Prostate gland (tissue), 2 donors: ENCODE results near the gene ATP5ME. TPM values are rescaled to one million over a fixed set of nuclear protein-coding genes. Genes with fewer than 3 reads are reported as not detected.

ENCODE experiments used
- DNase-seq: peaks from one replicate; pipeline ENCODE4 v3.0.0-alpha.2; 2019; ENCODE audit warnings: low spot score
- H3K27ac ChIP-seq, 2 donors: fragments of 200-600 bp; sonication (generic); 2 replicates each; pipeline ENCODE4 v1.5.1; 2017 to 2019
- H3K27me3 ChIP-seq: fragments of 200-600 bp; sonication (generic); replicated peaks from 2 replicates; pipeline ENCODE4 v1.5.1; 2019; ENCODE audit not compliant: insufficient read depth
- H3K36me3 ChIP-seq, 2 donors: fragments of 200-600 bp; sonication (generic); 1 replicate in 1 of 2; 2 replicates in 1 of 2; pipeline versions ENCODE4 v1.5.1 to v1.8.1; 2017 to 2019
- H3K4me1 ChIP-seq: fragments of 200-600 bp; sonication (generic); replicated peaks from 2 replicates; pipeline ENCODE4 v1.5.1; 2019
- H3K4me3 ChIP-seq, 2 donors: fragments of 200-600 bp; sonication (generic); 2 replicates each; pipeline ENCODE4 v1.5.1; 2017 to 2019
- H3K9me3 ChIP-seq: fragments of 200-600 bp; sonication (generic); 2 replicates; pipeline ENCODE4 v1.5.1; 2017
- POLR2A ChIP-seq: fragments of 450-650 bp; IDR thresholded peaks from one replicate; pipeline ENCODE4 v1.6.1; 2016; ENCODE audit warnings: antibody characterized with exemption, mild to moderate bottlenecking
- POLR2AphosphoS5 ChIP-seq: sonication (generic); formaldehyde crosslinking; IDR thresholded peaks from one replicate; pipeline ENCODE4 v1.6.1; 2017; ENCODE audit warnings: antibody characterized with exemption
- WGBS: methylation state at CpG from one replicate; pipeline ENCODE4 v1.1.5; 2018; 5-methylcytosine and 5-hydroxymethylcytosine counted together
- intact Hi-C: fragments of 100-400 bp; cut with DNase I; formaldehyde crosslinking; loops from one replicate; pipeline ENCODE4 v1.14.2; 2022
- total RNA-seq, 2 donors: library from RNA; depleted of rRNA; stranded (reverse); fragments of >200 nt; gene quantifications; one replicate each; pipeline ENCODE4 v1.1.0, GENCODE V29; 2016
- TF ChIP-seq, protein P1 (sequence below), 4 experiments: fragments of 200-600 bp in 2 of 4; fragments of 450-650 bp in 2 of 4; sonication (generic) in 2 of 4; IDR thresholded peaks; 1 replicate in 3 of 4; 2 replicates in 1 of 4; pipeline ENCODE4 v1.5.1; 2016 to 2019; ENCODE audit warnings: antibody characterized with exemption in 4 of 4, mild to moderate bottlenecking in 2 of 4, moderate library complexity in 2 of 4

ATP5ME gene
- total RNA-seq, 2 donors from 2014 or later, result 148 to 313 TPM

GRCh38 chr4:633406-633805 lies 40.7 kb downstream of the ATP5ME start:
- H3K4me1 ChIP-seq, result no peaks in the 10 kb centered on the region
- no peak overlapping the region for H3K4me3 ChIP-seq
- H3K36me3 ChIP-seq, result no peaks in the 10 kb centered on the region
- TF ChIP-seq, protein P1, sequence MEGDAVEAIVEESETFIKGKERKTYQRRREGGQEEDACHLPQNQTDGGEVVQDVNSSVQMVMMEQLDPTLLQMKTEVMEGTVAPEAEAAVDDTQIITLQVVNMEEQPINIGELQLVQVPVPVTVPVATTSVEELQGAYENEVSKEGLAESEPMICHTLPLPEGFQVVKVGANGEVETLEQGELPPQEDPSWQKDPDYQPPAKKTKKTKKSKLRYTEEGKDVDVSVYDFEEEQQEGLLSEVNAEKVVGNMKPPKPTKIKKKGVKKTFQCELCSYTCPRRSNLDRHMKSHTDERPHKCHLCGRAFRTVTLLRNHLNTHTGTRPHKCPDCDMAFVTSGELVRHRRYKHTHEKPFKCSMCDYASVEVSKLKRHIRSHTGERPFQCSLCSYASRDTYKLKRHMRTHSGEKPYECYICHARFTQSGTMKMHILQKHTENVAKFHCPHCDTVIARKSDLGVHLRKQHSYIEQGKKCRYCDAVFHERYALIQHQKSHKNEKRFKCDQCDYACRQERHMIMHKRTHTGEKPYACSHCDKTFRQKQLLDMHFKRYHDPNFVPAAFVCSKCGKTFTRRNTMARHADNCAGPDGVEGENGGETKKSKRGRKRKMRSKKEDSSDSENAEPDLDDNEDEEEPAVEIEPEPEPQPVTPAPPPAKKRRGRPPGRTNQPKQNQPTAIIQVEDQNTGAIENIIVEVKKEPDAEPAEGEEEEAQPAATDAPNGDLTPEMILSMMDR (IDR thresholded peaks at IDR 0.05), result no peak
- TF ChIP-seq POLR2AphosphoS5 (no peak), POLR2A (no peak)
- no peaks in the 10 kb centered on the region for H3K9me3 ChIP-seq
- WGBS, result 58% methylated on average over 9 of the region's 9 CpGs
- no peaks in the 10 kb centered on the region for H3K27me3 ChIP-seq
- intact Hi-C loops, result no loop called here
- DNase-seq, result no peak
- no peak overlapping the region for H3K27ac ChIP-seq

DNA sequence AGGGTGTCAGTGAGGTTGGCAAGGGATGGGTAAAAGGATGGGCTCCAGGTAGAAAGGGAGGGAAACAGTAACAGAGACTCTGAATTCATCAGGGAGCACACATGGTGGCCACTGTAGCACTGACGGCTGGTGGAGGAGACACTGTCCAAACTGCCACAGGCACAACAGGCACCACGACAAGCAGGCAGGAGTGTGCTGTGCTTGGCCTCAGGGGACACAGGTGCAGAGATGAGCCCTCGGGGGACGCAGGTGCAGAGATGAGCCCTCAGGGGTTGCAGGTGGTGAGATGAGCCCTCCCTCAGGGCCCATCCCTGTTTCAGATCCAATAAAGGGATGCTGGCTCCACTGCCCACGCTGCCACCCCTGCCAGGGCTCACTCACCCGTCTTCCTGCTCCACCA lies 41.1 kb downstream of the ATP5ME start:
- intact Hi-C loops, result no loop called here
- no peaks in the 10 kb centered on the region for H3K4me1 ChIP-seq
- no peaks in the 10 kb centered on the region for H3K9me3 ChIP-seq
- no peaks in the 10 kb centered on the region for H3K27me3 ChIP-seq
- no peak overlapping the region for H3K27ac ChIP-seq
- DNase-seq, result no peak
- TF ChIP-seq, protein P1 (IDR thresholded peaks at IDR 0.05), result no peak
- TF ChIP-seq POLR2AphosphoS5, result no peak
- no peak for TF ChIP-seq POLR2A
- 79% methylated on average over 6 of the region's 6 CpGs for WGBS
- H3K4me3 ChIP-seq, result no peak overlapping the region
- no peaks in the 10 kb centered on the region for H3K36me3 ChIP-seq

GRCh38 chr4:632196-632790 lies 41.8 kb downstream of the ATP5ME start:
- Histone ChIP-seq H3K27ac (no peak overlapping the region), H3K4me1 (no peaks in the 10 kb centered on the region), H3K4me3 (no peak overlapping the region), H3K36me3 (no peaks in the 10 kb centered on the region), H3K27me3 (no peaks in the 10 kb centered on the region), H3K9me3 (no peaks in the 10 kb centered on the region)
- intact Hi-C loops, result no loop called here
- no peak for DNase-seq
- WGBS, result 92% methylated on average over 16 of the region's 16 CpGs
- TF ChIP-seq, protein P1 (IDR thresholded peaks at IDR 0.05), result no peak
- no peak for TF ChIP-seq POLR2AphosphoS5
- TF ChIP-seq POLR2A, result no peak

DNA sequence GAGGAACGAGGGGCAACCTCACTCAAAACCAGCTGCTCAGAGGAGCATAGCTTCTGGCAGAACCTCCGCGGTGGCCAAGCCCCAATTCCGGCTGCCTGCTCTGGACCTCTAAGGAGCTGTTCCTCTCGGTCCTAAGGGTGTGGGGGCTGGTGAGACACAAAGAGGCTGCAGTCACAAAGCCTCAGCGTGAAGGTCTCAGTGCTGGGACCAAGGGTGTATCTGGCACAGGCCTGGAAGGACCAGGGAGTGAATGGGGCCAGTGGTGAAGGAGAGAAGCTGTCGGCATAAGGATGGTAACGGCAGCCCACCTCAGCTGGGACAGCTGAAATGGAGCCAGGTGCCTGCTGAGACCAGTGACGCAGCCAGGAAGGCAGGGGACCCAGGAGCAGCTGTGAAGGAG lies 43.4 kb downstream of the ATP5ME start:
- WGBS, result 71% methylated on average over 9 of the region's 9 CpGs
- Histone ChIP-seq H3K9me3 (no peaks in the 10 kb centered on the region), H3K36me3 (no peaks in the 10 kb centered on the region), H3K27me3 (no peaks in the 10 kb centered on the region), H3K4me3 (no peak overlapping the region), H3K4me1 (no peaks in the 10 kb centered on the region), H3K27ac (no peak overlapping the region)
- intact Hi-C loops, result no loop called here
- no peak for TF ChIP-seq POLR2AphosphoS5
- TF ChIP-seq POLR2A, result no peak
- TF ChIP-seq, protein P1 (IDR thresholded peaks at IDR 0.05), result no peak
- no peak for DNase-seq

DNA sequence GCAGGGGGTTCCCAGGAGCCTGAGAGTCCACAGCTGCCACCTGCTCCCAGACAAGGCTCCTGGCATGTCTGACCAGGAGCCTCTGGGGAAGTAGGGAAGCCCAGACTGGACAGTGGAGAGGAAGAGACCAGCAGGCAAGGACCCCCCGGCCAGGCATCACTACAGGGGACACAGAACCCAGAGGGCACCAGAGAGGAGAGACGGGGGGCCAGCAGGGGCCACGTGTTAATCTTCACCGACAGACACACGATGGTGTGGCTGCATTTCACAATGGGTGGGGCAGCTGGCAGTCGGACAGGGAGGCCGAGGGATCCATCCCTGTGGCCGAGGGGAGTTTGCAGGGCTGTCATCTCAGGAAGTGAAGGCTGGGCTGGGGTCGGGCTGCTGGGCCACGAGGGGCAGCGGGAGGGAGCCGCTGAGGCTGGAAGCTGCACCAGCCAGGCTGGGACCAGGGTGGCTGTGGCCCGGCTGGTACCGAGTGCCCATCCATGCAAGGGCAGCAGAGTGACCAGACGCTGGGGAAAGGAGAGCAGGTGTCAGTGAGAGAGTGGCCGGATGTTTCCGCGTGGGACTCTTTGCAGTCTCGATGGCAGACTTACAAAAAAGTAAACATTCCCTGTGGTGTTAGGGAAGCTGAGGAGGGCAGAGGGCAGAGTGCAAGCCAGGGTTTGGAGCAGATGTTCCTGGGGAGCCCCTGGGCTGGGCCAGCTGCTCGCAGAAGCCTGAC lies 44.0 kb downstream of the ATP5ME start:
- H3K9me3 ChIP-seq, result no peaks in the 10 kb centered on the region
- H3K27ac ChIP-seq, result no peak overlapping the region
- TF ChIP-seq, protein P1 (IDR thresholded peaks at IDR 0.05), result no peak
- TF ChIP-seq POLR2AphosphoS5 (no peak), POLR2A (no peak)
- no peak overlapping the region for H3K4me3 ChIP-seq
- no peak for DNase-seq
- 65% methylated on average over 20 of the region's 20 CpGs for WGBS
- intact Hi-C loops, result no loop called here
- no peaks in the 10 kb centered on the region for H3K27me3 ChIP-seq
- no peaks in the 10 kb centered on the region for H3K36me3 ChIP-seq
- no peaks in the 10 kb centered on the region for H3K4me1 ChIP-seq
